Measurements from ENCODE around the gene REG4.

DNA sequence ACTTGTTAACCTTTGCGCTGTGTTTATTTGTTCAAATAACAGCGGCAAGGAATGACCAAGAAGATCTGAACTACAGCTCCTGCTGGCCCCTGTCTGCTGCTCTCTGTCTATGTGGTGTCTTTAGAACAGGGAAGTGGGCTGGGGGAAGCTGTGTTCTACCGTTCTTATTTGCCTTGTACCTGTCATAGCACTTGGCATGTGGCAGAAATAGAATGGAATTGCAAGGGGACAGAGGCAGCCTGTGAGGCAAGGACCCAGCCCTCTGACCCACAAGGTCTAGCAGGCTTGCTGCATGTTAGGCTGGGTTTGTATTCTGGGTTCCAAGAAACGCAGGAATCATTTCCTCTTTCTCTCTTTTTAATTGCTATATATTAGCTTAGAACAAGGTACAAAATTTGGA, 63.2 kb downstream of the REG4 start:
- TF ChIP-seq, protein P1, sequence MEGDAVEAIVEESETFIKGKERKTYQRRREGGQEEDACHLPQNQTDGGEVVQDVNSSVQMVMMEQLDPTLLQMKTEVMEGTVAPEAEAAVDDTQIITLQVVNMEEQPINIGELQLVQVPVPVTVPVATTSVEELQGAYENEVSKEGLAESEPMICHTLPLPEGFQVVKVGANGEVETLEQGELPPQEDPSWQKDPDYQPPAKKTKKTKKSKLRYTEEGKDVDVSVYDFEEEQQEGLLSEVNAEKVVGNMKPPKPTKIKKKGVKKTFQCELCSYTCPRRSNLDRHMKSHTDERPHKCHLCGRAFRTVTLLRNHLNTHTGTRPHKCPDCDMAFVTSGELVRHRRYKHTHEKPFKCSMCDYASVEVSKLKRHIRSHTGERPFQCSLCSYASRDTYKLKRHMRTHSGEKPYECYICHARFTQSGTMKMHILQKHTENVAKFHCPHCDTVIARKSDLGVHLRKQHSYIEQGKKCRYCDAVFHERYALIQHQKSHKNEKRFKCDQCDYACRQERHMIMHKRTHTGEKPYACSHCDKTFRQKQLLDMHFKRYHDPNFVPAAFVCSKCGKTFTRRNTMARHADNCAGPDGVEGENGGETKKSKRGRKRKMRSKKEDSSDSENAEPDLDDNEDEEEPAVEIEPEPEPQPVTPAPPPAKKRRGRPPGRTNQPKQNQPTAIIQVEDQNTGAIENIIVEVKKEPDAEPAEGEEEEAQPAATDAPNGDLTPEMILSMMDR (IDR thresholded peaks at IDR 0.05; ENCODE audit: low read depth, low read length) = no peak
- TF ChIP-seq EZH2phosphoT487 (IDR thresholded peaks at IDR 0.05; ENCODE audit: low read depth) = no peak

Data from OCI-LY3 (cell line).